Stimulated activated CD8-positive, alpha-beta memory T cell treated with anti-CD3 and anti-CD28 coated beads, Interleukin-7, amount 100 ng/mL, for 4 hours (primary cell): ENCODE measurements around the gene RDH16.
"Not testable (repeated sequence)": the region's sequence is repeated elsewhere in the genome, so short reads cannot be mapped to it uniquely, and the experiment has no call there.

ENCODE experiments used
- DNase-seq, 2 donors: peaks; one replicate each; pipeline ENCODE4 v3.0.0-alpha.2; 2020; ENCODE audit warnings: low read depth in 2 of 2

RDH16 gene

DNA sequence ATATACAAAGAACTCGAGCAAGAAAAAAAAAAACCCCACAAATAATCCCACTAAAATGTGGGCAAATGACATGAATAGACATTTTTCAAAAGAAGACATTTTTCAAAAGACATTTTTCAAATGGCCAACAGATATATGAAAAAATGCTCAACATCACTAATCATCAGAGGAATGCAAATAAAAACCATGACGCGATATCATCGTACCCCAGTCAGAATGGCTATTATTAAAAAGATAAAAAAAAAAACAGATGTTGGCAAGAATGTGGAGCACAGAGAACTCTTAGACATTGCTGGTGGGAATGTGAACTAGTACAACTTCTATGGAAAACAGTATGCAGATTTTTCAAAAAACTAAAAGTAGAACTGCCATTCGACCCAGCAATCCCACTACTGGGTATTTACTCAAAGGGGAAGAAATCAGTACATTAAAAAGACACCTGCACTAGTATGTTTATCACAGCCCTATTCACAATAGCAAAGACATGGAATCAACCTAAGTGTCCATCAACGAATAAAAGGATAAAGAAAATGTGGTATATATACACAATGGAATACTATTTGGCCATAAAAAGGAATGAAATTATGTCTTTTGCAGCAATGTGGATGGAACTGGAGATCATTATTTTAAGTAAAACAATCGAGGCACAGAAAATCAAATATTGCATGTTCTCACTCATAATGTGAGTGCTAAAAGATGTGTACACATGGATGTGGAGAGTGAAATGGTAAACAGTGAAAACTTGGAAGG is 32.6 kb upstream of the RDH16 start:
- no peak for DNase-seq

DNA sequence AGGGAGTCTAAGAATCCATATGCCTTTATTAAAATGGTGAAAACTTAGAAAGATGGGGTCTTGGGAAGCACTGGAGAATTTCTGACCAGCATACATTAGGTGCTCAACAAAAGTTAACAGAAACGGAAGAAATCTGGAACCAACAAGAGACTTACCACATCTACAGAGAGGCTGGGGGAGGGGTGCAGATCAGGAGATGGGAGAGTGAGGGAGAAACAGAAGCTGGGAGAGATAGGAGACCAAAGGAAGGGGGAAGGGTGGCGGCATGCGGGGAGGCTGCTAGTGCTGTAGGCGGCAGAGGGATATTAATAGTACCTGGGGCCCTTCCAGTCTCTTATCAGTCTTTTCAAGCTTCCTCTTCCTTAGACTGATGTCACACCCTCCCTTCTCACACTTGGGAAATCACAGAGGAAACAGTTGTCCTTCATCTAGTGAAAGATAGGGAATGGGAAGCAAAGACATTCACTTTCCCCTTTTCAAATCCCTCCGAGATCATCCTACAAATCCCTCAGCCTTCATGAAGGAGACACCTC is 30.9 kb upstream of the RDH16 start:
- no peak for DNase-seq

DNA sequence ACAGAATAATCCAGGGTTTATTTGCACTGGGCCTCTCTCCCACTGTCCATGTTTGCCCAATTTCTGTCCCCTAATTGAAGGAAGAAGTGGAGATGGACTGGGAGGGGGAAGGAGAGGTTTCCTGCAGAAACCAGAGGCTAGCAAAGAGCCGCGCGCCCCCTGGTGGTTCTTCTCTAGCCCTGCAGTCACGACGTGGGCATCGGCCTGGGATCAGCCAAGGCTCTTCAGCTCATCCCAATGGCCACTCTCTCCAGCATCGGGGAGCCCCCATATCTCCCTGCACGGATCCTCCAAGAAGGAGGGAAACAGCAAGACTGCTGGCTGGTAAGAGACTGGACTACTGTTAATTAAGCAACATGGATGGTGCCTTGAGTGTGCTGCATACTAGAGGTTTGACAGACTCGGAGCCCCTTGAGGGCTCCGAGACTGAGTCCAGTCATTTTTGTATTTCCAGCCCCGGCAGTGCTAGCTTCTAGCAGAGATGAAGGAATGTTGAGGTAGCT is 30.2 kb upstream of the RDH16 start:
- DNase-seq: peak; percentile 32 to 57

DNA sequence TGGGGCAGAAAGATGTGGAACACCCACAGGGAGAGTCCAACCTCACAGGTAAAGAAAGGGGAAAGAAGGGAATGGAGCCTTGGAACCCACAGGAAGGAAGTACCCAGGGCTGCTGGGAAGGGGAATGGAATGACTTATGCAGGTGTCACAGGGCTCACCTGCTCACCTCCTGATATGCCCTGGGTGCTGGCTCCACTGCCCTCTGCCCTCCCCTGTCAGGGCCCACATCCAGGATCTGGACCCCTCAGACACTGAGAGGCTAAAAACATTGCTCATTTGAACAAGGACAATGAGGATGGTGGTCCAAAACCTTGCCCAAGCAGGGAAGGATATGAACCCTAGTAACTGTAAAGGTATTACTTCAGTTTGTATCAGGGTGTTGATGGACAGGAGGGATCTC is 29.6 kb upstream of the RDH16 start:
- no peak for DNase-seq

DNA sequence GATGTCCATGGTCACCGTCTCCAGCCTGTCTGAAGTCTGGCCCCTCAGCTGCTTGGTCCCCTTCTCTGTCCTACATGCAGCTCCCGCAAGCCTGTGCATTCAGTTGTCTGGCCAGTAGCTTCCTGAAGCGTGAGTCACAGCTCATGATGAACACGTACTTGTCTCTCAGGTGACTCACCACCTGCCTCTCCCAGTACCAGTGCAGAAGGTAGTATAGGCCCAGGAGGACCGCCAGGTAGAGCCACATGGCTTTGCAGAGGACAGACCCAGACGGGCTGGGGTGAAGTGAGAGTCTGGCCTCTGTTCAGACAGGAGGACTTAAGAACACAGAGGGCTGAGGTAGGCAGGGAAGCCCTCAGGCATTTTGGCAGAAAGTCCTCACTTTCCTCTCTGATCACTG is 28.3 kb upstream of the RDH16 start:
- not testable (repeated sequence) for DNase-seq

GRCh38 chr12:56983386-56983785 is 26.0 kb upstream of the RDH16 start:
- DNase-seq: no peak

DNA sequence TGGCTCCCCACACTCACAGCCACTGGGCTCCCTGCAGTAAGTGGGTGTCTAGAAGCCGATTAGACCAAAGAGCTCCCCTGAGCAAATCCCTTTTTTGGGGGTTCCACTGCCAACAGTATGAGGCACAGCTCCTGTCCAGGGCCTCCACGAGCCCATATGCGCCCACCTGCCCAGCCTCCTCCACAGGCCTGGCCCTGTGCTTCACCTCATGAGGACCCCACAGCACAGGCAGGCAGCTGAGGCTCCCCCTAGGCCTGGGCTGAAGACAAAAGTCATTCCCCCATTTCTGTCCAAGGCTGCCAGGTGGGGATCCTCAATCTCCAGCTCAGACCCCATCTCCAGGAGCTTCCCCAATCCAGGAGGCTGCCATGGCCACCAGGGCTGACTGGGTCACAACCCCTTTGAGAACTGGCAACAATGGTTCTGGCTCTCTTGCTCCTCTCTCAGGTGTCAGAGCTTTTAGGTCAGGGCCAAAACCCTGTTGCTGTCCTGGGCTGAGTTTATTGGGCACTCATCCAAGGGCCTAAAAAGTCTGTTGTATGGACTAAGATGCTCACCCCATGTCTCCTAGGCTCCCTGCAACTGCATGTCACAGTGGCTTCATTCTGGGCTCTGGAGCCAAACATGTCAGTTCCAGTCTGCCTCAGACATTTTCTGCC is 25.3 kb upstream of the RDH16 start:
- not testable (repeated sequence) for DNase-seq

DNA sequence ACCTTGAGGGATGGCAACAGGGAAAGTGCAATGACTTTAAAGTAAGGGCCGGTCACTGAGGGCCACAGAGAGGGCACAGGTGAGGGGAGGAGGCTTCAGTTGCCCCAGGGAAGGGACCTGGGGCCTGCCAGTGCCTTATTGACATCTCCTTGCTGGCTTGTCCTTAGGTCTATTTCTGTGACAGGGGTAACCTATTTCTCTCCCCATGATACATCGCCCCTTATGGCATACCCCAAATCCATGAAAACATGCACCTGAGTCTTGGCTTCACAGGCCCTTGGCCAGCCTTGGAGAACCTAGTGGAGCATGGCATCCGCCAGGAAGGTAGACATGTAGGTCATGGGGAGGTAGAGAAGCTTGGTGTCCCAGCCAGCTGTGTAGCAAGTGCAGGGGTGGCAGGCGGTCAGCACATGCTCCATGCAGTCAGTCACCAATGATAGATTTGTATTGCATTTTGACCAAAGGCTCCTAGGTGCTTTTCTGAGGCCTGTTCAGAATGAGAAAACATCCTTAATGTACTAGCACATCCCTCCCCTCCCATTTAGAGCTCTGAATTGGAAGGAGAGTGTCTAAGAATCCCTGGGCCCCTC is 23.6 kb upstream of the RDH16 start:
- DNase-seq: no peak

DNA sequence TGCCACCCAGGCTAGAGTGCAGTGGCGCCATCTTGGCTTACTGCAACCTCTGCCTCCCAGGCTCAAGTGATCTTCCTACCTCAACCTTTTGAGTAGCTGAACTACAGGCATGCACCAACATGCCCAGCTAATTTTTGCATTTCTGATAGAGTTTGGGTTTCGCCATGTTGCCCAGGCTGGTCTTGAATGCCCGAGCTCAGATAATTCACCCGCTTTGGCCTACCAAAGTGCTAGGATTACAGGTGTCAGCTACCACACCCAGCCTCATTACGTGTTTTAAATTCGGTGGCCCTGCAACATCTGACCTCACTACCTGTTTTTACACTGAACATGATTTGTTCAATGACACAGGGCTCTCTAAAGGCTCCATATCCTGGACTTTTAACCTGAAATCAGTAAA is 22.9 kb upstream of the RDH16 start:
- DNase-seq: no peak

DNA sequence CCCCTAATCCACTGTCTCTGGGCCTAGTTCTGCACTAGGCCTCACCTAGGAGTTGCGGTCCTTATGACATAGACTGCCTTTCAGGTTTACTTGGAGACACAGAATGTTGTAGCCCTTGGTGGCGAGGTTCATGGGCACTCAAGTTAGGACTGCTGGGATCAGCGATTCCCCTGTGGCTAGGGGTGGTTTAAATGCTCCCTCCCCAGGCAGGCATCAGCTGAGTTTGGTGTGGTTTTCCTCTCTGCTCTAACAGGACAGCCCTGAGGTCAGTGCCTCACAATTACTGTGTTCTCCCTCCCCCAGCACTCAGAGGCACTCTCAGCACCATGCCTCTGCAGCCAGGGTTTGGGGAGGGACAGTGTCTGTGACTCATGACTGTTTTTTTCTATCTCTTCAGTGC is 22.2 kb upstream of the RDH16 start:
- no peak for DNase-seq

- no peak for DNase-seq
Measured at GRCh38 chr12:56978397-56979138, 21.2 kb upstream of the RDH16 start.

DNA sequence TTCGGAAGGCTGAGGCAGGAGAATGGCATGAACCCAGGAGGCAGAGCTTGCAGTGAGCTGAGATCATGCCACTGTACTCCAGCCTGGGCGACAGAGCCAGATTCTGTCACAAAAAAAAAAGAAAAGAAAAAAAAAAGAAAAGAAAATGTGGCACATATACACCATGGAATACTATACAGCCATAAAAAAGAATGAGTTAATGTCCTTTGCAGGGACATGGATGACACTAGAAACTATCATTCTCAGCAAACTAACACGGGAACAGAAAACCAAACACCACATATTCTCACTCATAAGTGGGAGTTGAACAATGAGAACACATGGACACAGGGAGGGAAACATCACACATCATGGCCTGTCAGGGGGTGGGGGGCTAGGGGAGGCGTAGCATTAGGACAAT is 20.0 kb upstream of the RDH16 start:
- not testable (repeated sequence) for DNase-seq

GRCh38 chr12:56974224-56974623 is 16.8 kb upstream of the RDH16 start:
- not testable (repeated sequence) for DNase-seq

GRCh38 chr12:56968910-56969309 is 11.5 kb upstream of the RDH16 start:
- not testable (repeated sequence) for DNase-seq

DNA sequence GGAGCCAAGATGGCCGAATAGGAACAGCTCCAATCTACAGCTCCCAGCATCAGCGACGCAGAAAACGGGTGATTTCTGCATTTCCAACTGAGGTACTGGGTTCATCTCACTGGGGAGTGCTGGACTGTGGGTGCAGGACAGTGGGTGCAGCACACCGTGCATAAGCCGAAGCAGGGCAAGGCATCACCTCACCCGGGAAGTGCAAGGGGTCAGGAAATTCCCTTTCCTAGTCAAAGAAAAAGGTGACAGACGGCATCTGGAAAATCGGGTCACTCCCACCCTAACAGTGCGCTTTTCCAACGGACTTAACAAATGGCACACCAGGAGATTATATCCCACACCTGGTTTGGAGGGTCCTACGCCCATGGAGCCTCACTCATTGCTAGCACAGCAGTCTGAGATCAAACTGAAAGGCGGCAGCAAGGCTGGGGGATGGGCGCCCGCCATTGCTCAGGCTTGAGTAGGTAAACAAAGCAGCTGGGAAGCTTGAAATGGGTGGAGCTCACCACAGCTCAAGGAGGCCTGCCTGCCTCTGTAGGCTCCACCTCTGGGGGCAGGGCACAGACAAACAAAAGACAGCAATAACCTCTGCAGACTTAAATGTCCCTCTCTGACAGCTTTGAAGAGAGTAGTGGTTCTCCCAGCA is 8.7 kb upstream of the RDH16 start:
- DNase-seq: not testable (repeated sequence)

DNA sequence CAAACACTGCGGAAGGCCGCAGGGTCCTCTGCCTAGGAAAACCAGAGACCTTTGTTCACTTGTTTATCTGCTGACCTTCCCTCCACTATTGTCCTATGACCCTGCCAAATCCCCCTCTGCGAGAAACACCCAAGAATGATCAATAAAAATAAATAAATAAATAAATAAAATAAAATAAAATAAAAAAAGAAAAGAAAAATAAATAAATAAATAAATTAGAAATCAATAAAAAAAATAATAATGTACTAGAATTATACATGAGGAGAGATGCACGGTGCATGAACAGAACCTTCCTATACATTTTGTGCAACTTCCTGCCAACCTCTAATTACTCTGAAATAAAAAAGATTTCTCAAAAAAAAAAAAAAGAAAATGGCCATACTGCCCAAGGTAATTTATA is 7.7 kb upstream of the RDH16 start:
- DNase-seq: not testable (repeated sequence)

DNA sequence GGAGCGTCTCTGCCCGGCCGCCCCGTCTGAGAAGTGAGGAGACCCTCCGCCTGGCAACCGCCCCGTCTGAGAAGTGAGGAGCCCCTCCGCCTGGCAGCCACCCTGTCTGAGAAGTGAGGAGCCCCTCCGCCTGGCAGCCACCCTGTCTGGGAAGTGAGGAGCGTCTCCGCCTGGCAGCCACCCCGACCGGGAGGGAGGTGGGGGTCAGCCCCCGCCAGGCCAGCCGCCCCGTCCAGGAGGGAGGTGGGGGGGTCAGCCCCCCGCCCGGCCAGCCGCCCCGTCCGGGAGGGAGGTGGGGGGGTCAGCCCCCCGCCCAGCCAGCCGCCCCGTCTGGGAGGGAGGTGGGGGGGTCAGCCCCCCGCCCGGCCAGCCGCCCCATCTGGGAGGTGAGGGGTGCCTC is 6.1 kb upstream of the RDH16 start:
- DNase-seq: not testable (repeated sequence)

DNA sequence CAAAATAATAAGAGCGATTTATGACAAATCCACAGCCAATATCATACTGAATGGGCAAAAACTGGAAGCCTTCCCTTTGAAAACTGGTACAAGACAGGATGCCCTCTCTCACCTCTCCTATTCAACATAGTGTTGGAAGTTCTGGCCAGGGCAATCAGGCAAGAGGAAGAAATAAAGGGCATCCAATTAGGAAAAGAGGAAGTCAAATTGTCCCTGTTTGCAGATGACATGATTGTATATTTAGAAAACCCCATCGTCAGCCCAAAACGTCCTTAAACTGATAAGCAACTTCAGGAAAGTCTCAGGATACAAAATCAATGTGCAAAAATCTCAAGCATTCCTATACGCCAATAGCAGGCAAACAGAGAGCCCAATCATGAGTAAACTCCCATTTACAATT is 4.8 kb upstream of the RDH16 start:
- DNase-seq: not testable (repeated sequence)

DNA sequence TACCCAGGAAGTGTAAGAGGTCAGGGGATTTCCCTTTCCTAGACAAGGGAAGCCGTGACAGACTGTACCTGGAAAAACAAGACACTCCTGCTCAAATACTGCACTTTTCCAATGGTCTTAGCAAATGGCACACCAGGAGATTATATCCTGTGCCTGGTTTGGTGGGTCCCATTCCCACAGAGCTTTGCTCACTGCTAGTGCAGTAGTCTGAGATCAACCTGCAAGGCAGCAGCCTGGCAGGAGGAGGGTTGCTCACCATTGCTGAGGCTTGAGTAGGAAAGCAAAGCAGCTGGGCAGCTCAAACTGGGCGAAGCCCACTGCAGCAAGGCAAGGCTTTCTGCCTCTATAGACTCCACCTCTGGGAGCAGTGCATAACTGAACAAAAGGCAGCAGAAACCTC is 1.0 kb upstream of the RDH16 start:
- DNase-seq: no peak

GRCh38 chr12:56955631-56956256 is 1.7 kb downstream of the RDH16 start:
- no peak for DNase-seq

DNA sequence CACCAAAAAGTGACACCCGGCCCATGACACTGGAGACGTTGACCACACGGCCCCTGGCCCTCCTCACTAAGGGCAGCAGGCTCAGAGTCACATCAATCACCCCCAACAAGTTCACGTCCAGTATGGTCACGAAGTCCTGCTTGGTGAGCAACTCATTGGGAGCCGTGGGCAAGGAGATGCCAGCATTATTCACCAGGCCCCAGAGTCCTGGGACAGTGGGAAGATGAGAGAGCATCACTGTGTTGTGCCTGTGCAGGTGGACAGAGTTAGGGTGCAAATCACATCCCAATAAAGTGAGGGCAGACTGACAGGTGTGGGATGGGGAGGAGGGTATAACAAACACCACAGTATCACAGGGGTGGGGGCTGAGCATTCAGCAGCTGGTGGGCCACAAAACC is 2.5 kb downstream of the RDH16 start:
- no peak for DNase-seq
